ENCODE measurements around the gene KCNN1.
"Not testable (repeated sequence)": the region's sequence is repeated elsewhere in the genome, so short reads cannot be mapped to it uniquely, and the experiment has no call there.

Gene KCNN1

GRCh38 chr19:17969096-17969792 lies 2.3 kb downstream of the KCNN1 start:
- no peak for DNase-seq

GRCh38 chr19:17972230-17972629 lies 5.3 kb downstream of the KCNN1 start:
- no peak for DNase-seq

DNA sequence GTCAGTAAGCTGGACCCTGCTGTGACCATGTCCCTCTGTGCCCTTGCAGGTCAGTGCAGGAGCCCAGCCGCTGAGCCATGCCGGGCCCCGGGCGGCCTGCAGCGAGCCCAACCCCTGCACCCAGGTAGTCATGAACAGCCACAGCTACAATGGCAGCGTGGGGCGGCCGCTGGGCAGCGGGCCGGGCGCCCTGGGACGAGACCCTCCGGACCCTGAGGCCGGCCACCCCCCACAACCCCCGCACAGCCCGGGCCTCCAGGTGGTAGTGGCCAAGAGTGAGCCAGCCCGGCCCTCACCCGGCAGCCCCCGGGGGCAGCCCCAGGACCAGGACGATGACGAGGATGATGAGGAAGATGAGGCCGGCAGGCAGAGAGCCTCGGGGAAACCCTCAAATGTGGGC lies 6.9 kb downstream of the KCNN1 start:
- no peak for DNase-seq

- no peak for DNase-seq
These were observed 7.6 kb downstream of the KCNN1 start for GRCh38 chr19:17974551-17974950.

- no peak for DNase-seq
These were observed 8.1 kb downstream of the KCNN1 start for GRCh38 chr19:17975032-17975431.

- DNase-seq, result no peak
These were observed 10.1 kb downstream of the KCNN1 start for GRCh38 chr19:17977021-17977420.

- DNase-seq, result no peak
These were observed 10.6 kb downstream of the KCNN1 start for GRCh38 chr19:17977488-17977887.

- no peak for DNase-seq
These were observed 14.7 kb downstream of the KCNN1 start for GRCh38 chr19:17981611-17982010.

- no peak for DNase-seq
These were observed 15.5 kb downstream of the KCNN1 start for GRCh38 chr19:17982430-17982829.

DNA sequence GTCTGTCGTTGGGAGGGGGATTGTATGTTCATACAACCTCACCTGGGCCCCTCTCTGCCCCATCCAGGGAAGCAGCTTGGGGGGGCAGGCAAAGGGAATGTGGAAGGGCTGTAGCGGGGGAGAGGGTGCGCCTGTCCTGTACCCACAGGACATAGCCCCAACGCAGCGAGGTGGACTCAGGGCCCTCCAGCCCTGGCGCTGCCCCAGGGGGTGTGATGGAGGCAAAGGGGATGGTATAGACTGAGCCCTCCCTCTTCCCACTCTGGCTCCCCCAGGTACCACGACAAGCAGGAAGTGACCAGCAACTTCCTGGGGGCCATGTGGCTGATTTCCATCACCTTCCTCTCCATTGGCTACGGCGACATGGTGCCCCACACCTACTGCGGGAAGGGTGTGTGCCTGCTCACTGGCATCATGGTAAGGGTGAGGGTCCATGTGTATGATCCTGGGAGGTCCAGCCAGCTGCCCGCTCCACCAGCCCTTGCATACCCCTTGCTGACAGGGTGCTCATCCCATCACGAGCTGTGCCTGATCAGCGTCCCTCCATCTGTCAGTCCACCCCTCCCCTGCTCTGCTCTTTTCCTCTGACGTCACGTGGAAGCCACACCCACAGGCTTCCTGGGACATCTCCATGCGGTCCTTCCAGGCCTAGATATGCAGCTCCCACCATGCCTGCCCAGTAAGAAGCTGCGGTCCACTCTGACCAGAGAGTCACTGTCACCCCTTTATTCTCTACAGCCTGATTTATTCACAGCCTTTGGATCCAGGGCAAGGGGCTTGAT lies 18.3 kb downstream of the KCNN1 start:
- no peak for DNase-seq

DNA sequence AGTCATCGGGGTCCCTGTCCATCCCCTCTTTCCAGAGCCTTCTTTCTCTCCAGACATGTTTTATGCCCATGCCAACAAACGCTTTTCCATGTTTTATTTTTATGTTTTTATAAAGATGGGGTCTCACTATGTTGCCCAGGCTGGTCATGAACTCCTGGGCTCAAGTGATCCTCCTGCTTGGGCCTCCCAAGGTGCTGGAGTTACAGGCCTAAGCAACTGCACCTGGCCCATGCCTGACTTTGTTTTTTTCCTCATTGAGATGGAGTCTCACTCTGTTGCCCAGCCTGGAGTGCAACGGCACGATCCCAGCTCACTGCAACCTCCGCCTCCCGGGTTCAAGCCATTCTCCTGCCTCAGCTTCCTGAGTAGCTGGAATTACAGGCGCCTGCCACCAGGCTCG lies 19.7 kb downstream of the KCNN1 start:
- DNase-seq, result not testable (repeated sequence)

DNA sequence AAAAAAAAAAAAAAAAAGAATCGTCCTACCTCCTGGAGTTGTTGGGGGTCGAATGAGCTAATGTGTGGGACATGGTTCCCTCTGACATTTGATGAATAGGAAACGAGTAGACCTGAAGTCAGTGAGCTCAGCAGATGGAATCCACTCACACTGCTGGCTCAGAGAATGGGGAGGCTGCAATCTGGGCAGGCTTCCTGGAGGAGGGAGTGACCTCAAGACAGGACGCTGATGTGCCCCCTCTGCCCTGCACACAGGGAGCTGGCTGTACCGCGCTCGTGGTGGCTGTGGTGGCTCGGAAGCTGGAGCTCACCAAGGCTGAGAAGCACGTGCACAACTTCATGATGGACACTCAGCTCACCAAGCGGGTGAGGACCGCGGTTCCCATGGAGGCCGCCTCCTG lies 21.3 kb downstream of the KCNN1 start:
- no peak for DNase-seq

DNA sequence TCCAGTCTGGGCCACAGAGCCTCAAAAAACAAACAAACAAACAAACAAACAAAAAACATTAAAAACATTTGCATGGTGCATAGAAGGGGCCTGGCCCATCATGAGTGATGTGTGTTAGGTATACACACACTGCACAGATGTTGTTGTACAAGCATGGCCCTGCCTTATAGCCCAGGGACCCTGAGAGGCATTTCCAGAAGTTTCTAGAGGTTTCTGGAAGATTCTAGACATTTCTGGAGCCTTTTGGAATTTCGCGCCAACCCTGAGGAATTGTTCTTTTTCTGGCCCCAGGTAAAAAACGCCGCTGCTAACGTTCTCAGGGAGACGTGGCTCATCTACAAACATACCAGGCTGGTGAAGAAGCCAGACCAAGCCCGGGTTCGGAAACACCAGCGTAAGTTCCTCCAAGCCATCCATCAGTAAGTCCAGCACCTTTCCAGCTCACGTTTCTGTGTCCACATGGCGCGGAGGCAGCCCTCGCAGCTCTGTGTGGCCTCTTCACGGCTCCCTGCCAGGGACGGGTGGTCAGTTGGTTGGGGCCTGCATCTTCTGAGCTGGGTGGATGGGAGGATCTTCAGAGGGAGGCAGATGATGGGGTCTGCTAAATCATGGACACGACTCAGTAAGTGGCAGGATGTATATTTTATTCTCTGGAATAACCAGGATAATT lies 22.7 kb downstream of the KCNN1 start:
- no peak for DNase-seq

GRCh38 chr19:17993076-17993813 lies 26.3 kb downstream of the KCNN1 start:
- DNase-seq, result no peak

- DNase-seq, result peak; percentile 58
These were observed 30.0 kb downstream of the KCNN1 start for GRCh38 chr19:17996826-17997316.

GRCh38 chr19:17997969-17998826 lies 31.3 kb downstream of the KCNN1 start:
- no peak for DNase-seq

DNA sequence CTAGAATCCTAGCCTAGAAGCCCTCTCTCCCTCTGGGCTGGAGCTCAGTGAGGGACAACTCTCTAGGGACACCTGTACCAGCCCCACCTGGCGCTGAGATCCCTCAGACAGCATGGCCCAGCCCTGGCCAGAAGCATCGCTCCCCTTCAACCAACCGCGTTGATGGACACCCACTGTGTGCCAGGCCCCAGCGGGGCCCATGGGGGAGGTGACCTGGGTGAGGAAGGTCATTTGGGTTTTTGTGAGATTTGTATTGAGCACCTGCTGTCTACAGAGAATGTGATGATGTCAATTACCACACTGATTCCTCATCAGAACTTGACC lies 31.9 kb downstream of the KCNN1 start:
- no peak for DNase-seq

GRCh38 chr19:17999684-18000479 lies 33.0 kb downstream of the KCNN1 start:
- no peak for DNase-seq

DNA sequence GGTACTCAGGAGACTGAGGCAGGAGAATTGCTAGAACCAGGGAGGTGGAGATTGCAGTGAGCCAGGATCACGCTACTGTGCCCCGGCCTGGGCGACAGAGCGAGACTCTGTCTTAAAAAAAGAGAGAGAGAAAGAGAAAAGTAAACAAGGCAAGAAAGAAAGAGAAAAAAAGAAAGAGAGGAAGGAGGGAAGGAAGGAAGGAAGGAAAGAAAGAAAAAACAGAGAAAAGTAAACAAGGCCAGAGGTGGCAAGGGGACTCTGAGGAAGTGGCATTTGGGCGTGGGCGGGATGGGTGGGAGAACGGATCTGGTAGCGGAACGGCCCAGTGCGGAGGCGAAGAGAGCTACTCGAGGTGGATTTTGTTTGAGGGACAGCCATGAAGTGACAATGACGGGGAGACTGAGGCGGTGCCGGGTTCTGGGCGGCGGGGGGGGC lies 33.6 kb downstream of the KCNN1 start:
- DNase-seq, result peak; percentile 29

- DNase-seq, result peak; percentile 46
These were observed 34.2 kb downstream of the KCNN1 start for GRCh38 chr19:18000915-18001776.

All from DMS79 treated with DMSO at 0.1 percent for 48 hours (cell line).